ENCODE measurements around the gene WNT6. TPM values are rescaled to one million over a fixed set of nuclear protein-coding genes. Genes with fewer than 3 reads are reported as not detected.

Gene WNT6
- total RNA-seq: not detected

DNA sequence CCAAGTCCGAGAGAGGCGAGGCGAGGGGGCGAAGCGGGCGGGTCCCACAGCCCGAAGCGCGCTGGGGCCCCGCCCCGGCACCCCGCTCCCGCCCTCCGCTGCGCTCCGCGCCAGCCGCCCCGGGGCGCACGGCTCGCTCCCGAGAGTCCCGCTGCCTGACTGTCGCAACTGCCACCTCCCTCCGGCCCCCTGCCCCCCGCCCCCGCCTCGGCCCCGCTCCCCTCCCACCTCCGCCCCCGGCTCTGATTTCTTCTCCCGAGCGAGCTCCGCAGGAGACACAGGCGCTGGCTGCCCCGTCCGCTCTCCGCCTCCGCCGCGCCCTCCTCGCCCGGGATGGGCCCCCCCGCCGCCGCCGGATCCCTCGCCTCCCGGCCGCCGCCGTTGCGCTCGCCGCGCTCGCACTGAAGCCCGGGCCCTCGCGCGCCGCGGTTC lies at the start of gene WNT6:
Gene WNT6 (plus strand): TSS at position 250 of the 432 bp plus-strand sequence. CDS start 233 bp downstream, outside the sequence.
- DNase-seq: no peak

GRCh38 chr2:218810256-218810655 lies 49.3 kb upstream of the WNT6 start:
- no peak for DNase-seq

- no peak for DNase-seq
Measured at GRCh38 chr2:218811382-218811781, 48.2 kb upstream of the WNT6 start.

- DNase-seq: no peak
Measured at GRCh38 chr2:218812096-218812815, 47.3 kb upstream of the WNT6 start.

DNA sequence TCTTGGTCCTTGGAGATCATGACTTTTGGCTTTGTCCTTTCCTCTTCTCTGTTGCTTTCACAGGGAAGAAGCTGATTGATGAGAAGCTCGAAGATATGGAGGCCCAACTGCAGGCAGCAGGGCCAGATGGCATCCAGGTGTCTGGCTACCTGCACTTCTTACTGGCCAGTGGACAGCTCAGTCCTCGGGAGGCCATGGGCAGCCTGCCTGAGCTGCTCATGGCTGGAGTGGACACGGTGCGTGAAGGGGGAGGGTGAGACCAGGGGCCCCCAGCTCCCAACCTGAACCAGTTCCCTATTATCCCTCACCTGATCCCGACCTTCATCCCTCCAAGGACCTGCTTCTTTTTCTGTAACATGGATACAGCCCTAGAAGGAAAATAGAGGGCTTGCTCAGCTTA lies 46.7 kb upstream of the WNT6 start:
- DNase-seq: no peak

- DNase-seq: no peak
Measured at GRCh38 chr2:218813771-218814460, 45.7 kb upstream of the WNT6 start.

DNA sequence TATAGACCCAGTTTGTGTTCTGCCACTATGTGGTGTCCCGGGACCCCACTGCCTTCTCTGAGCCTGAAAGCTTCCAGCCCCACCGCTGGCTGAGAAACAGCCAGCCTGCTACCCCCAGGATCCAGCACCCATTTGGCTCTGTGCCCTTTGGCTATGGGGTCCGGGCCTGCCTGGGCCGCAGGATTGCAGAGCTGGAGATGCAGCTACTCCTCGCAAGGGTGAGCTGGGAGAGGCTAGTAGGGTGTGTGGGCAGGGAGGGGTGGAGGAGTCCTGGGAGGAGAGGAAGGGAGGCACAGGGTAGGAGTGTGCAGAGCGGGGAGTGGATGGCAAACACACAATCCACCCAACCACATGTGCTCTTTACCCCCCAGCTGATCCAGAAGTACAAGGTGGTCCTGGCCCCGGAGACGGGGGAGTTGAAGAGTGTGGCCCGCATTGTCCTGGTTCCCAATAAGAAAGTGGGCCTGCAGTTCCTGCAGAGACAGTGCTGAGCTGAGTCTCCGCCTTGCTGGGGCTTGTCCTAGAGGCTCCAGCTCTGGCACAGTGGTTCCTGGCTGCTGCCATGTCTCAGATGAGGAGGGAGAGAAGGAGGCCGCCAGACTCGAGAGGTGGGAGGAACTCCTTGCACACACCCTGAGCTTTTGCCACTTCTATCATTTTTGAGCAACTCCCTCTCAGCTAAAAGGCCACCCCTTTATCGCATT lies 44.9 kb upstream of the WNT6 start:
- no peak for DNase-seq

GRCh38 chr2:218815244-218815637 lies 44.4 kb upstream of the WNT6 start:
- DNase-seq: no peak

DNA sequence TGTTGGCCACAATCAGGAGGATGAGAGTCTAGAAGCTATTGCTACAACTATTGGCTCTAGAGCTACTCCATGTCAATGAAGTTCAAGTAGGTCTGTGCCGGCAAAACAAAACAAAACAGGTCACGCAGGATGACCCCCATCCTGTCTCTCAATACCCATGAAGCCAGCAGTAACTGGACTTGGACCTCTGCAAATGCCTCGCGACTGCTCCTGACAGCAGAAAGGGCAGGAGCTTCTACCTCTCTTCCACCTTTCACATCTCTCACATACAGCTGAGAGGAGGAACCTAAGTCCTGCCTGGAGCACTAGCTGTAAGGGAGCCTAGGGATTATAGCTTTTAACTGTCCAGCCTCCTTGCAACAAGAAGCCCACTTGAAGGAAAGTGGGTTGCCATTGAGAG lies 44.0 kb upstream of the WNT6 start:
- DNase-seq: no peak

DNA sequence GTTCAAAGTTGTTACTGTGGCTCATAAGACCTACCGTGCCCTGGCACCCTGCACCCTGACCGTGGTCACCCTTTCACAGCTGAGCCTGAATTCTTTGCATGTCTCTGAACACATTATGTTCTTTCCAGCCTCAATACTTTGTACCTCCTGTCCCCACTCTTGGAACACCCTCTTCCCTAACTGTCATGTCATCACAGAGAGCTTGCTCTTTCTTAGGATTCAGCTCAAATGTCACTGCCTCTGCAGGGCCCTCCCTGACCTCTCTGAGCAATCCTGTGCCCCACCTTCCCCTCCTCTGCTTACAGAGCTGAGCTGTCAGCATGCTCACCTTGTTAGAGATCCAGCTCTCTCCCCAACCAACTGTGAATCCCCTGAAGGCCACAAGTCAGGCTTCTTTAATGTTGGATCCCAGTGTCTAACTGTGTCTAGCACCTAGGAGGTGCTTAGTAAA lies 43.0 kb upstream of the WNT6 start:
- no peak for DNase-seq

GRCh38 chr2:218819093-218819492 lies 40.5 kb upstream of the WNT6 start:
- DNase-seq: no peak

GRCh38 chr2:218820746-218821369 lies 38.7 kb upstream of the WNT6 start:
- DNase-seq: no peak

- DNase-seq: no peak
Measured at GRCh38 chr2:218821605-218822211, 37.9 kb upstream of the WNT6 start.

GRCh38 chr2:218822622-218823021 lies 37.0 kb upstream of the WNT6 start:
- DNase-seq: no peak

DNA sequence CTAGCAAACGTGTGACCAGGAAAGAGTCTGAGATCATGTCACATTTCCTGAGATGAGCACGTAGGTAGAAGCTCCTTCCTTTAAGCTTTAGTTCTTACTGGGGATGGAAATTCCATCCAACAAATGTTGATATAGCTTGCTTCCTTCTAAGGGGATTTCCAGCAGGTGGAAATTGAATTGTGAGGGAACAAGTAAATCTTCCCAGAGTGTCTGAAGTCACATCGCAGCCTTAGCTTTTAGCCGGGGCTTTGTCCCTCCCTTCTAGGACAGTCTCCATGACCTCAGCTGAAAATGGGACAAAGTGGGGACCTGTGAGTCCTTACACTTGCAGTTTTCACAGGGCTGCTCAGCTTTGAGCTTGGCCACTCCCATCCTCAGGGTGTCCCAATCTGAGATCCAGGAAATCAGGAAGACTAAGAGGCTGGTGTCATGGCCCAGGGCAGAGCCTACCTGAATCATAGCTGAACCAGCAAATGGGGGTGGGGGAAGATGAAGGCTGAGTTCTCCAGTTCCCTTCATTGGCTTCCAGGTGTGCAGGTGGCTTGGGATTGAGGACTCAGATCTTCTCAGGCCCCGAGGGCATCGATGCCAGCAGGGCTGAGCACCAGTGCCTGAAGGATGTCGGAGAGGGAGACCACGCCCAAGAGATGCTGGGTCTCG lies 36.3 kb upstream of the WNT6 start:
- DNase-seq: no peak

DNA sequence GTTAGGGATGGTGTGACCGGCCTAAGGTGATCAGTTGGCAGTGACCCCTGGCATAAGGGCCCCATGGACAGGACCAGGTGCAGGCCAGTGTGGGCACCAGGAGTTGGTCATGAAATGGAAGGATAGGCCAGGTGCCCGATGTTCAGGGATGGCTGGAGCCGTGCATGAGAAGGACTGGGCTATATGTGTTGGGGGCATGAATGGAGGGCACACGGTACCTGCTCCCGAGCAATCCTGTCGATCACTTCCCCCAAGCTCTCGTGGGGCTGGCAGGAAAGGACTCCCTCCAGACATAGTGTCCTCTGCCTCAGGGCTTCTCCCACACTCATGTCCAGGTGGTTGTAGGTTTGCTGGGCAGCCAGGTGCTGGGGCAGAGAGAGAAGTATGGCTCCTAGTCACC lies 35.6 kb upstream of the WNT6 start:
- DNase-seq: no peak

DNA sequence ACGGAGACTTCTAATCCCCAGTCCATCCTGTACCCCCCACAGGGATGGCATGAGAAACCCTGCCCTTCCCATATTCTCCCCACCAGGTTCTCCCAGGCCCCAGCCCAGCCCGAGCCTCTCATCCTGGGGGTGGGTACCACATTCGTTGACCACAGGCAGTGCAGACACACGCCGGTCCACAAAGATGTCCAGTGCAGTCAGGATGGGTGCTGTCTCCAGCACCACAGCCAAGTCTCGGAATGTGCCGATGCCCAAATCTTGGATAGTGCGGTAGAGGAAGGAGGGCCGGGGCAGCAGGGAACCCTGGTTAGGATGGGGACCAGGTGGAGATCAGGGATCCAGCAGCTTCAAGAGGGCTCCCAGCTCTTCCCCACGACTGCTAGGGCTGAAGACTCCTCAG lies 32.8 kb upstream of the WNT6 start:
- no peak for DNase-seq

GRCh38 chr2:218827701-218828476 lies 31.7 kb upstream of the WNT6 start:
- no peak for DNase-seq

DNA sequence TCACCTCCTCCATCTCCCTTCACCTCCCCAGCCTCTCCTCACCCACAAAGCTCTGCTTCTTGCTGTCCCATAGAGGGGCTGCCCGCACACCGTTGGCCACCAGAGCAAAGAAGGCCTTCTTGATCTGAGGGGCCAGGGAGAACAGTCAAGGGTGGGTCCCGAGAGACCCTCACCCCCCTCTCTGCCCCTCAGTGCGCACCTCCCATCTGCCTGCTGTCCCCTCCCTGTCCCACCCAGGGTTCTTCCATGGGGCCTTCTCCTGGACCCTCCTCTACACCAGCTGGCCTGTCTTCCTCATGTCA lies 31.2 kb upstream of the WNT6 start:
- no peak for DNase-seq

- no peak for DNase-seq
Measured at GRCh38 chr2:218829868-218830451, 29.6 kb upstream of the WNT6 start.
